ENCODE data around the gene PGLYRP4.

DNA sequence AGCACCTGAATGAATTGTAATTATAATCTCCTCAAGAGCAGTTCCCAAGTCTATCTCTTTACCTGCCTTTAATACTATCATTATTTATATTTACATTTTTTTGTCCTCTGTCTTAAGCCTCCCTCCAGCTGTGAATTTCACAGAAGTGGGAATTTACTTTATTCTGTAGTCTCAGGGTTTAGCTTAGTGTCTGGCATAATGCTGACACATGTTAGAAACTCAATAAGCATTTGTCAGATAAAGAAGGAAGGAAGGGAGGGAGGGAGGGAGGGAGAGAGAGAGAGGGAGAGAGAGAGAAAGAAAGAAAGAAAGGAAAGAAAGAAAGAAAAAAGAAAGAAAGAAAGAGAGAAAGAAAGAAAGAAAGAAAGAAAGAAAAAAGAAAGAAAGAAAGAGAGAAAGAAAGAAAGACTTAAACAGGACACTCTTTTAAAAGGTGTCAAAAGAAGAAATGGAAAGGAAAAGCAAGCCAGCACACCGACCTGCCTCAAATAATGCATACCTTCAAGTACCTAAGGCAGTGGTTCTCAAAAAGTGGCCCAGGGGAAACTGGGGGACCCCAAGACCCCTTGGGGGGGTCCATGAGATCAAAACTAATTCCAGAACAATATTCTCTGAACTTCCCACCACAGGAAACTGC, 1.8 kb upstream of the PGLYRP4 start:
- TF ChIP-seq, protein P1, sequence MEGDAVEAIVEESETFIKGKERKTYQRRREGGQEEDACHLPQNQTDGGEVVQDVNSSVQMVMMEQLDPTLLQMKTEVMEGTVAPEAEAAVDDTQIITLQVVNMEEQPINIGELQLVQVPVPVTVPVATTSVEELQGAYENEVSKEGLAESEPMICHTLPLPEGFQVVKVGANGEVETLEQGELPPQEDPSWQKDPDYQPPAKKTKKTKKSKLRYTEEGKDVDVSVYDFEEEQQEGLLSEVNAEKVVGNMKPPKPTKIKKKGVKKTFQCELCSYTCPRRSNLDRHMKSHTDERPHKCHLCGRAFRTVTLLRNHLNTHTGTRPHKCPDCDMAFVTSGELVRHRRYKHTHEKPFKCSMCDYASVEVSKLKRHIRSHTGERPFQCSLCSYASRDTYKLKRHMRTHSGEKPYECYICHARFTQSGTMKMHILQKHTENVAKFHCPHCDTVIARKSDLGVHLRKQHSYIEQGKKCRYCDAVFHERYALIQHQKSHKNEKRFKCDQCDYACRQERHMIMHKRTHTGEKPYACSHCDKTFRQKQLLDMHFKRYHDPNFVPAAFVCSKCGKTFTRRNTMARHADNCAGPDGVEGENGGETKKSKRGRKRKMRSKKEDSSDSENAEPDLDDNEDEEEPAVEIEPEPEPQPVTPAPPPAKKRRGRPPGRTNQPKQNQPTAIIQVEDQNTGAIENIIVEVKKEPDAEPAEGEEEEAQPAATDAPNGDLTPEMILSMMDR (IDR thresholded peaks at IDR 0.05; ENCODE audit: low read length), result no peak
- TF ChIP-seq EZH2 (optimal IDR thresholded peaks at IDR 0.05; ENCODE audit: low read depth, low read length) (no peak), EZH2phosphoT487 (IDR thresholded peaks at IDR 0.05; ENCODE audit: low read length) (no peak)
